Transverse colon (tissue), 4 donors: ENCODE measurements around the gene SERPINF2. TPM values are rescaled to one million over a fixed set of nuclear protein-coding genes. Genes with fewer than 3 reads are reported as not detected.

ENCODE experiments used
- DNase-seq: peaks from one replicate; pipeline ENCODE4 v3.0.0-alpha.2; 2019
- H3K27ac ChIP-seq, 4 donors: fragments of 200-600 bp; sonication (generic); 2 replicates each; pipeline ENCODE4 v1.5.1; 2016 to 2018; ENCODE audit warnings: inconsistent platforms in 4 of 4
- H3K27me3 ChIP-seq: fragments of 200-600 bp; sonication (generic); 2 replicates; pipeline ENCODE4 v1.5.1; 2017; ENCODE audit warnings: inconsistent platforms
- H3K36me3 ChIP-seq, 4 donors: fragments of 200-600 bp; sonication (generic); 2 replicates each; pipeline ENCODE4 v1.5.1; 2017 to 2019; ENCODE audit warnings: inconsistent platforms in 4 of 4
- H3K4me1 ChIP-seq, 4 donors: fragments of 200-600 bp; sonication (generic); 2 replicates each; pipeline ENCODE4 v1.5.1; 2017 to 2020; ENCODE audit warnings: inconsistent platforms in 4 of 4
- H3K4me3 ChIP-seq, 4 donors: fragments of 200-600 bp; sonication (generic); 1 replicate in 1 of 4; 2 replicates in 3 of 4; pipeline versions ENCODE4 v1.5.1 to v1.6.1; 2017 to 2019; ENCODE audit warnings: inconsistent platforms in 4 of 4
- H3K9me3 ChIP-seq, 2 donors: fragments of 200-600 bp; sonication (generic); 2 replicates each; pipeline ENCODE4 v1.5.1; 2017 to 2019; ENCODE audit warnings: inconsistent platforms in 2 of 2
- CTCF ChIP-seq, 5 experiments: fragments of 200-600 bp in 3 of 5; fragments of 450-650 bp in 2 of 5; sonication (generic) in 3 of 5; IDR thresholded peaks; 1 replicate in 2 of 5; 2 replicates in 3 of 5; pipeline ENCODE4 v1.5.1; 2016 to 2017; ENCODE audit warnings: antibody characterized with exemption in 5 of 5, inconsistent platforms in 3 of 5, mild to moderate bottlenecking in 2 of 5, moderate library complexity in 1 of 5
- EP300 ChIP-seq: sonication (generic); formaldehyde crosslinking; IDR thresholded peaks from one replicate; pipeline ENCODE4 v1.6.1; 2017; ENCODE audit warnings: antibody characterized with exemption, low read depth
- POLR2A ChIP-seq: fragments of 450-650 bp; IDR thresholded peaks from one replicate; pipeline ENCODE4 v1.6.1; 2016; ENCODE audit warnings: antibody characterized with exemption, mild to moderate bottlenecking, moderate library complexity
- POLR2AphosphoS5 ChIP-seq, 3 donors: sonication (generic); formaldehyde crosslinking; IDR thresholded peaks; one replicate each; pipeline ENCODE4 v1.6.1; 2016; ENCODE audit warnings: antibody characterized with exemption in 3 of 3
- WGBS, 2 donors: methylation state at CpG; one replicate each; pipeline ENCODE4 v1.1.5; 2018; ENCODE audit warnings: low coverage in 1 of 2; 5-methylcytosine and 5-hydroxymethylcytosine counted together
- in situ Hi-C, 4 donors: fragments of 200-750 bp; cut with MboI; loops; one replicate each; pipeline versions ENCODE4 v1.15.0 to v1.15.1; 2017; ENCODE audit warnings: low sequenced_read_pairs in 3 of 4, low pct_ligation_motif_present in 1 of 4, low pct_unique_long_range_greater_than_20kb in 1 of 4
- intact Hi-C: fragments of 100-400 bp; cut with DNase I; formaldehyde crosslinking; loops from one replicate; pipeline ENCODE4 v1.15.1; 2023; ENCODE audit warnings: low total_unique reads
- total RNA-seq, 4 donors: library from RNA; depleted of rRNA; stranded (reverse); fragments of >200 nt; gene quantifications; one replicate each; pipeline ENCODE4 v1.1.0, GENCODE V29; 2016

SERPINF2 gene
- total RNA-seq, 4 donors from 2014 or later: 3.2 to 10.5 (median 3.4) TPM; not detected in 1

GRCh38 chr17:1711804-1712203, 30.9 kb upstream of the SERPINF2 start:
- Histone ChIP-seq H3K27ac (peak overlapping the region; percentile 95 to 99 (median 98)), H3K27me3 (no peaks in the 10 kb centered on the region), H3K9me3 (no peaks in the 10 kb centered on the region), H3K4me1 (peaks cover 20 to 51% (median 35%) of the 10 kb centered on the region in 4 donors), H3K4me3 (no peak overlapping the region), H3K36me3 (peaks cover 0 to 8% (median 4%) of the 10 kb centered on the region in 4 donors)
- intact Hi-C loops: loop anchor here (10.0 kb wide), 1 partner anchor 57 kb away; no protein-coding TSS in a partner anchor
- no peak for DNase-seq
- 85 to 91% methylated on average over 4 of the region's 4 CpGs for WGBS, 2 donors
- TF ChIP-seq POLR2A (no peak), EP300 (no peak), CTCF (IDR thresholded peaks at IDR 0.05) (no peak), POLR2AphosphoS5 (IDR thresholded peaks at IDR 0.05) (no peak)
- in situ Hi-C loops: loop anchor here in 2 of 4 donors (25.0 kb wide), 2 partner anchors 100 to 325 kb away; partner anchors contain the start of genes DPH1 (in 1 of the 2), OVCA2 (in 1 of the 2) and RTN4RL1 (in 1 of the 2)

GRCh38 chr17:1712271-1712670, 30.4 kb upstream of the SERPINF2 start:
- DNase-seq: no peak
- peaks cover 20 to 51% (median 35%) of the 10 kb centered on the region in 4 donors for H3K4me1 ChIP-seq

GRCh38 chr17:1713160-1713877, 29.4 kb upstream of the SERPINF2 start:
- TF ChIP-seq CTCF (IDR thresholded peaks at IDR 0.05) (no peak), EP300 (no peak), POLR2A (no peak), POLR2AphosphoS5 (IDR thresholded peaks at IDR 0.05) (no peak)
- no peak for DNase-seq
- 40 to 68% methylated on average over 1 to 10 of the region's 10 CpGs for WGBS, 2 donors
- Histone ChIP-seq H3K27me3 (no peaks in the 10 kb centered on the region), H3K36me3 (peaks cover 0 to 8% (median 4%) of the 10 kb centered on the region in 4 donors), H3K4me1 (peaks cover 28 to 60% (median 43%) of the 10 kb centered on the region in 4 donors), H3K9me3 (no peaks in the 10 kb centered on the region), H3K4me3 (peak overlapping the region in 1 of 4 donors; percentile 85), H3K27ac (peak overlapping the region; percentile 98 to 99 (median 98))
- in situ Hi-C loops (loop anchor here in 2 of 4 donors (25.0 kb wide), 2 partner anchors 99 to 324 kb away; partner anchors contain the start of genes DPH1 (in 1 of the 2), OVCA2 (in 1 of the 2) and RTN4RL1 (in 1 of the 2)), intact Hi-C loops (loop anchor here (10.0 kb wide), 1 partner anchor 59 kb away; no protein-coding TSS in a partner anchor)

More at GRCh38 chr17:1712271-1712670, 30.4 kb upstream of the SERPINF2 start:
- peak overlapping the region; percentile 95 to 99 (median 98) for H3K27ac ChIP-seq
- H3K4me3 ChIP-seq: no peak overlapping the region
- intact Hi-C loops: loop anchor here (10.0 kb wide), 1 partner anchor 57 kb away; no protein-coding TSS in a partner anchor
- no peak for TF ChIP-seq EP300
- peak in 1 of 3 donors; percentile 3 for TF ChIP-seq POLR2AphosphoS5 (IDR thresholded peaks at IDR 0.05)
- TF ChIP-seq POLR2A: no peak
- WGBS, 2 donors: 66 to 82% methylated on average over 5 to 8 of the region's 8 CpGs
- in situ Hi-C loops: loop anchor here in 2 of 4 donors (25.0 kb wide), 2 partner anchors 100 to 325 kb away; partner anchors contain the start of genes DPH1 (in 1 of the 2), OVCA2 (in 1 of the 2) and RTN4RL1 (in 1 of the 2)
- H3K9me3 ChIP-seq: no peaks in the 10 kb centered on the region
- no peaks in the 10 kb centered on the region for H3K27me3 ChIP-seq
- peaks cover 0 to 8% (median 4%) of the 10 kb centered on the region in 4 donors for H3K36me3 ChIP-seq

- DNase-seq: peak; percentile 71
- in situ Hi-C loops (loop anchor here in 2 of 4 donors (25.0 kb wide), 2 partner anchors 98 to 323 kb away; partner anchors contain the start of genes DPH1 (in 1 of the 2), OVCA2 (in 1 of the 2) and RTN4RL1 (in 1 of the 2)), intact Hi-C loops (loop anchor here (10.0 kb wide), 1 partner anchor 59 kb away; no protein-coding TSS in a partner anchor)
- no peaks in the 10 kb centered on the region for H3K9me3 ChIP-seq
- TF ChIP-seq EP300 (no peak), POLR2A (no peak), POLR2AphosphoS5 (IDR thresholded peaks at IDR 0.05) (peak in 1 of 3 donors; percentile 58), CTCF (IDR thresholded peaks at IDR 0.05) (peak; percentile 42 to 71 (median 43))
- H3K27ac ChIP-seq: peak overlapping the region; percentile 98 to 99 (median 98)
- peaks cover 28 to 56% (median 44%) of the 10 kb centered on the region in 4 donors for H3K4me1 ChIP-seq
- 20% methylated on average over 1 to 9 of the region's 11 CpGs for WGBS, 2 donors
- no peaks in the 10 kb centered on the region for H3K27me3 ChIP-seq
- peaks cover 0 to 8% (median 4%) of the 10 kb centered on the region in 4 donors for H3K36me3 ChIP-seq
- peak overlapping the region; percentile 9 to 97 (median 78) for H3K4me3 ChIP-seq
Observed at GRCh38 chr17:1713878-1714426, 28.7 kb upstream of the SERPINF2 start.
